ENCODE data around the gene NPAS3.

GRCh38 chr14:33705490-33705889 is 766.8 kb downstream of the NPAS3 start:
- TF ChIP-seq CTCF (IDR thresholded peaks at IDR 0.05) (no peak), EZH2 (IDR thresholded peaks at IDR 0.05) (no peak), EZH2phosphoT487 (IDR thresholded peaks at IDR 0.05) (no peak)
